ENCODE data around the gene FLT1. TPM values are rescaled to one million over a fixed set of nuclear protein-coding genes. Genes with fewer than 3 reads are reported as not detected.

The FLT1 gene
- total and polyA plus RNA-seq, 9 donors, result 5.8 to 31.4 (median 9.9) TPM

- DNase-seq, result no peak
- Histone ChIP-seq H3K9me3 (no peaks in the 10 kb centered on the region), H3K36me3 (no peaks in the 10 kb centered on the region), H3K4me1 (ENCODE audit: insufficient read depth) (no peaks in the 10 kb centered on the region), H3K4me3 (no peak overlapping the region), H3K27ac (no peak overlapping the region), H3K27me3 (no peaks in the 10 kb centered on the region)
- 57 to 61% (median 59%) methylated on average over 2 of the region's 2 CpGs for WGBS, 3 donors
- TF ChIP-seq POLR2A (IDR thresholded peaks at IDR 0.05) (no peak), EP300 (IDR thresholded peaks at IDR 0.05) (no peak)
- TF ChIP-seq, protein P1, sequence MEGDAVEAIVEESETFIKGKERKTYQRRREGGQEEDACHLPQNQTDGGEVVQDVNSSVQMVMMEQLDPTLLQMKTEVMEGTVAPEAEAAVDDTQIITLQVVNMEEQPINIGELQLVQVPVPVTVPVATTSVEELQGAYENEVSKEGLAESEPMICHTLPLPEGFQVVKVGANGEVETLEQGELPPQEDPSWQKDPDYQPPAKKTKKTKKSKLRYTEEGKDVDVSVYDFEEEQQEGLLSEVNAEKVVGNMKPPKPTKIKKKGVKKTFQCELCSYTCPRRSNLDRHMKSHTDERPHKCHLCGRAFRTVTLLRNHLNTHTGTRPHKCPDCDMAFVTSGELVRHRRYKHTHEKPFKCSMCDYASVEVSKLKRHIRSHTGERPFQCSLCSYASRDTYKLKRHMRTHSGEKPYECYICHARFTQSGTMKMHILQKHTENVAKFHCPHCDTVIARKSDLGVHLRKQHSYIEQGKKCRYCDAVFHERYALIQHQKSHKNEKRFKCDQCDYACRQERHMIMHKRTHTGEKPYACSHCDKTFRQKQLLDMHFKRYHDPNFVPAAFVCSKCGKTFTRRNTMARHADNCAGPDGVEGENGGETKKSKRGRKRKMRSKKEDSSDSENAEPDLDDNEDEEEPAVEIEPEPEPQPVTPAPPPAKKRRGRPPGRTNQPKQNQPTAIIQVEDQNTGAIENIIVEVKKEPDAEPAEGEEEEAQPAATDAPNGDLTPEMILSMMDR (IDR thresholded peaks at IDR 0.05), result no peak
- intact Hi-C loops (cut with DNase I), result no loop called here
These were observed 65.8 kb downstream of the FLT1 start for GRCh38 chr13:28429096-28429495.

GRCh38 chr13:28426381-28426780, 68.5 kb downstream of the FLT1 start:
- intact Hi-C loops (cut with DNase I), result no loop called here
- no peaks in the 10 kb centered on the region for H3K9me3 ChIP-seq
- no peak for DNase-seq
- no peak overlapping the region for H3K4me3 ChIP-seq
- no peaks in the 10 kb centered on the region for H3K27me3 ChIP-seq
- H3K27ac ChIP-seq, result no peak overlapping the region
- H3K36me3 ChIP-seq, result no peaks in the 10 kb centered on the region
- TF ChIP-seq EP300 (IDR thresholded peaks at IDR 0.05) (no peak), POLR2A (IDR thresholded peaks at IDR 0.05) (no peak)
- TF ChIP-seq, protein P1 (IDR thresholded peaks at IDR 0.05), result no peak
- 90 to 93% (median 93%) methylated on average over 4 of the region's 4 CpGs for WGBS, 3 donors
- no peaks in the 10 kb centered on the region for H3K4me1 ChIP-seq (ENCODE audit: insufficient read depth)

DNA sequence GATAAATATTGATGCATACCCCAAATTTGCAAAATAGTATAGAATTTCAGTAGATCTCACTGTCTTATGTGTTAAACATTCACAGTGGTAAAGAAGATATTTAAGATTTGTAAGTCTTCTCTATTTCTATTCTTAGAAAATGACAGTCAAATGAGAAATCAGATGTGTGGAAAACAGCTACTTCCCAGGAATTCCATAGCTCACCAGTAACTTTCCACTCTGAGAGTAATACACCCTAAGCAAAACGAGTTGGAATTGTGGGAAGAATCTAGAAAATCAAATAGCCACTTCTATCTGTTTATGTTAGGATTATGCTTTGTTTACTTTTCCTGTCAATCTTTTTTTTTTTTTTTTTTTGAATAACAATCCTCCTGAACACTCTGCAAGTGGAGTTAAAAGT, 69.1 kb downstream of the FLT1 start:
- intact Hi-C loops (cut with DNase I), result no loop called here
- WGBS, 3 donors, result 9 to 20% (median 15%) methylated on average over 1 of the region's 1 CpG

DNA sequence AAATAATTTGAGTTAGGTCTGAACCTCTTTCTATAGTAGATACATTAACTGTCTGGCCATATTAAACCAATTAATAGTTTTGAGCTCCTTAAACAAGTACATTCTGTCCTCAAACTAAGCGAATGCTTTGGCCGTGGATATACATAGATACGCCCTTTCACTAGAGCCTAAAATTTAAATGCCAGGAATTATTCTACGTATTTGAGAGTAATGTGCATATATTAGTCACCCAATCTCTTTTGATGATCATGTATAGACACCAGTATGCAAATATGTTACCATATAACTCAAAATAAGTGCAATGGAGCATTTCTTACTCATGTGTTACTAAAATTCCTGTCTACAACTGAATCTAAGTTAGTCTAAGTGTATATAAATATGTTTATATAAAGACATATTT, 70.4 kb downstream of the FLT1 start:
- H3K27me3 ChIP-seq, result no peaks in the 10 kb centered on the region
- WGBS, 3 donors, result 91 to 92% (median 92%) methylated on average over 4 of the region's 4 CpGs

More for the DNA sequence above, 69.1 kb downstream of the FLT1 start:
- Histone ChIP-seq H3K9me3 (no peaks in the 10 kb centered on the region), H3K27me3 (no peaks in the 10 kb centered on the region), H3K27ac (no peak overlapping the region), H3K4me1 (ENCODE audit: insufficient read depth) (no peaks in the 10 kb centered on the region), H3K4me3 (no peak overlapping the region), H3K36me3 (no peaks in the 10 kb centered on the region)
- TF ChIP-seq POLR2A (IDR thresholded peaks at IDR 0.05), result no peak
- no peak for TF ChIP-seq EP300 (IDR thresholded peaks at IDR 0.05)
- TF ChIP-seq, protein P1 (IDR thresholded peaks at IDR 0.05), result no peak
- no peak for DNase-seq

DNA sequence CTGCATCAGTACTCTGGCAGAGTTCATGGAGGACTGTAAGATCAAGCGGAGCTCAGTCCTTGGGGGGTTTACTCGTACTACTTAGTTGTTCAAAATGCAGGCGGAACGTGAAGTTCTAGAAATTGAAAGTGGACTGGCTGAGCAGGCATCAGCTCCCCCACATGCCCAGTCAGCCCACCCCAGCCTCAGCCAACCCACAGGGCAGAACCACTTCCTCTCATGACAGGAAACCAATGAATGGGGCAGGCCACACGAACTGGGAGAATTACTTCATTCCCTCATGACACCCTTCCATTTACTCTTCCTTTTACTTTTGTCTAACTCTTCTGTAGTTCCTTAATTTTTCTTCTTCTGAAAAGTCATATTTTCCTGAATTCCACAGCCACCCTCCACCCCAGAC, 71.9 kb downstream of the FLT1 start:
- intact Hi-C loops (cut with DNase I), result no loop called here
- WGBS, 3 donors, result 64 to 70% (median 66%) methylated on average over 5 of the region's 5 CpGs
- no peaks in the 10 kb centered on the region for H3K4me1 ChIP-seq (ENCODE audit: insufficient read depth)
- no peak overlapping the region for H3K27ac ChIP-seq
- no peaks in the 10 kb centered on the region for H3K36me3 ChIP-seq
- no peak overlapping the region for H3K4me3 ChIP-seq
- no peak for TF ChIP-seq POLR2A (IDR thresholded peaks at IDR 0.05)
- TF ChIP-seq EP300 (IDR thresholded peaks at IDR 0.05), result no peak
- TF ChIP-seq, protein P1 (IDR thresholded peaks at IDR 0.05), result no peak
- no peaks in the 10 kb centered on the region for H3K9me3 ChIP-seq
- DNase-seq, result no peak
- H3K27me3 ChIP-seq, result no peaks in the 10 kb centered on the region

More for the DNA sequence above, 70.4 kb downstream of the FLT1 start:
- Histone ChIP-seq H3K27ac (no peak overlapping the region), H3K36me3 (no peaks in the 10 kb centered on the region), H3K4me1 (ENCODE audit: insufficient read depth) (no peaks in the 10 kb centered on the region), H3K9me3 (no peaks in the 10 kb centered on the region), H3K4me3 (no peak overlapping the region)
- DNase-seq, result no peak
- intact Hi-C loops (cut with DNase I), result no loop called here
- no peak for TF ChIP-seq POLR2A (IDR thresholded peaks at IDR 0.05)
